ENCODE results near the gene ALX4. TPM values are rescaled to one million over a fixed set of nuclear protein-coding genes. Genes with fewer than 3 reads are reported as not detected.

The ALX4 gene
- total and polyA plus RNA-seq, 2 of the 8 experiments (the other 6 are each of a cell fraction or from before 2014, with no cell fraction given): not detected

DNA sequence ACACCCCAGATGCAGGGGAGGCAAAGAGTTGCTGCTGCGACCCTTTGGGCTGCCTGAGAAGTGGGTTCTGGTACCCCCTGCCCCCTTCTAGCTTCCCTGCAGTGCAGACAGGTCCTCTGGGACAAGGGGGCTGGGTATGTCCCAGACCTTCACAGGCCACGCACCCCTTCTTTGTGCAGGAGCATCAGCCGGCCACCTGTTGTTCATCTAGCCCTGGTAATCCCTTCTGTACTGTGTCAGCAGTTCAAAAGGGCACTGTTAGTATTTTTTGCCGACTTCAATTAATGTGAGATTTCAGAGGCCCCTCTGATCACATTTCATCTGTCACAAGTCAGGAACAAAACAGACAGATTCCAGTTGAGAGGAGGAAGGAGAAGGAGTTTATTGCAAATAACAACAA is 49.9 kb downstream of the ALX4 start (continued):
- TF ChIP-seq, protein P1, sequence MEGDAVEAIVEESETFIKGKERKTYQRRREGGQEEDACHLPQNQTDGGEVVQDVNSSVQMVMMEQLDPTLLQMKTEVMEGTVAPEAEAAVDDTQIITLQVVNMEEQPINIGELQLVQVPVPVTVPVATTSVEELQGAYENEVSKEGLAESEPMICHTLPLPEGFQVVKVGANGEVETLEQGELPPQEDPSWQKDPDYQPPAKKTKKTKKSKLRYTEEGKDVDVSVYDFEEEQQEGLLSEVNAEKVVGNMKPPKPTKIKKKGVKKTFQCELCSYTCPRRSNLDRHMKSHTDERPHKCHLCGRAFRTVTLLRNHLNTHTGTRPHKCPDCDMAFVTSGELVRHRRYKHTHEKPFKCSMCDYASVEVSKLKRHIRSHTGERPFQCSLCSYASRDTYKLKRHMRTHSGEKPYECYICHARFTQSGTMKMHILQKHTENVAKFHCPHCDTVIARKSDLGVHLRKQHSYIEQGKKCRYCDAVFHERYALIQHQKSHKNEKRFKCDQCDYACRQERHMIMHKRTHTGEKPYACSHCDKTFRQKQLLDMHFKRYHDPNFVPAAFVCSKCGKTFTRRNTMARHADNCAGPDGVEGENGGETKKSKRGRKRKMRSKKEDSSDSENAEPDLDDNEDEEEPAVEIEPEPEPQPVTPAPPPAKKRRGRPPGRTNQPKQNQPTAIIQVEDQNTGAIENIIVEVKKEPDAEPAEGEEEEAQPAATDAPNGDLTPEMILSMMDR (IDR thresholded peaks at IDR 0.05; ENCODE audit: control extremely low read depth in 1 of 3, insufficient read depth in 1 of 3, low read depth in 1 of 3, low read length in 3 of 3): no peak
- TF ChIP-seq GABPA (IDR thresholded peaks at IDR 0.05; ENCODE audit: borderline replicate concordance, insufficient read depth, low read length): no peak
